Nucleus accumbens (tissue), 56 donors: ENCODE results near the gene IL17RE.
"Not testable (repeated sequence)": the region's sequence is repeated elsewhere in the genome, so short reads cannot be mapped to it uniquely, and the experiment has no call there.

Source experiments
- DNase-seq, 56 donors: peaks; one replicate each; lab custom pipeline; 2025; lab: John Stamatoyannopoulos, UW

The IL17RE gene, protein sequence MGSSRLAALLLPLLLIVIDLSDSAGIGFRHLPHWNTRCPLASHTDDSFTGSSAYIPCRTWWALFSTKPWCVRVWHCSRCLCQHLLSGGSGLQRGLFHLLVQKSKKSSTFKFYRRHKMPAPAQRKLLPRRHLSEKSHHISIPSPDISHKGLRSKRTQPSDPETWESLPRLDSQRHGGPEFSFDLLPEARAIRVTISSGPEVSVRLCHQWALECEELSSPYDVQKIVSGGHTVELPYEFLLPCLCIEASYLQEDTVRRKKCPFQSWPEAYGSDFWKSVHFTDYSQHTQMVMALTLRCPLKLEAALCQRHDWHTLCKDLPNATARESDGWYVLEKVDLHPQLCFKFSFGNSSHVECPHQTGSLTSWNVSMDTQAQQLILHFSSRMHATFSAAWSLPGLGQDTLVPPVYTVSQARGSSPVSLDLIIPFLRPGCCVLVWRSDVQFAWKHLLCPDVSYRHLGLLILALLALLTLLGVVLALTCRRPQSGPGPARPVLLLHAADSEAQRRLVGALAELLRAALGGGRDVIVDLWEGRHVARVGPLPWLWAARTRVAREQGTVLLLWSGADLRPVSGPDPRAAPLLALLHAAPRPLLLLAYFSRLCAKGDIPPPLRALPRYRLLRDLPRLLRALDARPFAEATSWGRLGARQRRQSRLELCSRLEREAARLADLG

DNA sequence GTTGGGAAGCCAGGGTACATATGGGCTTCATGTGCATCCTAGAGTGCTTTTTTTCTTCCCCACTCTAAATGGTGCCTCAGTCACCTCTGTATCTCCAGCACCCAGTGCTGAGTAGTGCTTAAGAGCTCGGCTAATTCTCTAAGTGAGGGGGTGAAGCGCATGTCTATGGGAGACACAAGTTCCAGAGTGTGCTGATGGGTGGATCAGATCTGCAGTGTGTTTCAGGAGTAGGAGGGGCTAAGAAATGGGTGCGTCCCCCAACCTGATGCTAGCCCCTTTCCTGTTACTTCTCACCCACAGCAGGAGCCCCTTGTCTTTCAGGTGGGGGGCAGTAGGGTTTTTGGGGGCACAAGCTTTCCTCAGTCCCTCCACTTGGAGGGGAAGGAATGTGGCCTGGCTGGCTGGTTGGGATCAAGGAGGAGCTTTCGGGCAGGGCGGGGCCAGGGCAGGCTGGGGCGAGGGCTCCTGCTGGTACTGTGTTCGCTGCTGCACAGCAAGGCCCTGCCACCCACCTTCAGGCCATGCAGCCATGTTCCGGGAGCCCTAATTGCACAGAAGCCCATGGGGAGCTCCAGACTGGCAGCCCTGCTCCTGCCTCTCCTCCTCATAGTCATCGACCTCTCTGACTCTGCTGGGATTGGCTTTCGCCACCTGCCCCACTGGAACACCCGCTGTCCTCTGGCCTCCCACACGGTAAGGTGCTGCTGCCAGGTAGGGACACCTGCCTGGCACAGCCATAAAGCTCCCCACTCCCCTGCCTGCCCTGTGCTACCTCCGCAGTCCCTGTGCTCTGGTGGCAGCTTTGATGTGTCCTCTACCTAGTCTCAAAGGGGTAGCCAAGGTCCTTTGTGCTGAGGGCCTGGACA, at the start of gene IL17RE:
TSS of gene IL17RE (plus strand) at position 477 of the 866 bp plus-strand sequence. CDS start at position 562, 85 bp downstream.
- DNase-seq: peak in 18 of 56 donors; percentile 4 to 55 (median 26)

DNA sequence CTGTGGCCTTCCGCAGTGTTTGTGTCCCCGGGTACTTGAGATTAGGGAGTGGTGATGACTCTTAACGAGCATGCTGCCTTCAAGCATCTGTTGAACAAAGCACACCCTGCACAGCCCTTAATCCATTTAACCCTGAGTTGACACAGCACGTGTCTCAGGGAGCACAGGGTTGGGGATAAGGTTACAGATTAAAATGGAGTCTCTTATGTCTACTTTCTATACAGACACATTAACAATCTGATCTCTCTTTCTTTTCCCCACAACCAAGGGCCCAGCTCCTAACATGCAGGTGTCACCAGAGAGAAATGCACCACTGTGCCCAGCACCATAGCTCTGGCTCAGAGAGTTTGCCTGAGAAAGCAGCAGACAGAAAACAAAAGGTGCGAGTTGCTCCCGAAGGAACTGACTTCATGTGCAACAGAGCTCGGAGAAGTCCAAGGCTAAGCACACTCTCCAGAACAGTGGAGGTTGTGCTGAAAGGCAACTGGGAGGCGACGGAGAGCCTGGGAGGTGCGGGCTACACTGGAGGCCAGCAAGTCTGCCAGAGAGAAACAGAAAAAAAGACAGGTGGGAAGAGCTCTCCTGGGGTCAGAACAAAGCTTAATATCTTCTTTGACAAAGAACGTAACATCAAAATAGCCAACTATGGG, 48.2 kb upstream of the IL17RE start:
- DNase-seq: not testable (repeated sequence)

DNA sequence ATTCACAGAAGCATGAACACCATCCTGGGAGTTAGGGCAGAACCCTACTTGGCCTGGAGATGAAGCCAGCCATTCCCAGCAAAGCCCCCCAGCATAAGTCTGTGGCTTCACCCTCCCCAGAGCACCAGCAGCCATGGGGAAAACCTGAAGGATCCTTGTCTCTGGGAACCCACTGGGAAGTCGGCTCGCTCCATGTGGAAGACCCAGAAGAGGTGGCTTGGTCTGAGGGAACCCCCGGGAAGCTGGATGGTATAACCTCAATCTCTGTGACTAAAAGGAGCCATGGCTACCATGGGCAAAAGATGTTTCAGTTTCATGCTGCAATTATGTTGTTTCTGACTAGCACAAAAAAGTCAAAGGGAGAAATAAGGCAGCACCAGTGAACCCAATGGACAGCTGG, 47.1 kb upstream of the IL17RE start:
- DNase-seq: no peak

DNA sequence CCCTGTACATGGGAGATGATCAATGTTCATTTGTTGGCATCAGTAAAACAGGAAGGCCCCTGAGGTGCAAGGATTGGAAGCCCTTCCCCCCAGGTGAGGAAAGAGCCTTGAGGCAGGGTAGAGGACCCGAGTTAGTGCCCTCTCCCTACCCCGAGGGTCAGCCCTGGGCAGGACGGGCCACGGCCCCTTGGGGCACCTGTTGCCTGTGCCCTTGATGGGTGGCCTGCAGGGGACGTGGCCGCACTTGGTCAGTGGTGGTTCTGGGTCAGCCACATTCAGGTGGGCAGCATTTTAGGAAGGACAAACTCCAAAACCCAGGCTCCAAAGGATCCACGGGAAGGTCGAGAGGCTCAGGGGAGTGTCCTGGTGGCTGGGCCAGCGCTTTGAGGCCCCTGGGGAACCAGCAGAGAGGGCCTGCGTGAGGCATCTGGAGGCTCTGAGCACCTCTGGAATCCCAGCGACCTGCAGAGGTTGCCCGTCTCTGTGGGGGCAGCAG, 43.1 kb upstream of the IL17RE start:
- DNase-seq: no peak

DNA sequence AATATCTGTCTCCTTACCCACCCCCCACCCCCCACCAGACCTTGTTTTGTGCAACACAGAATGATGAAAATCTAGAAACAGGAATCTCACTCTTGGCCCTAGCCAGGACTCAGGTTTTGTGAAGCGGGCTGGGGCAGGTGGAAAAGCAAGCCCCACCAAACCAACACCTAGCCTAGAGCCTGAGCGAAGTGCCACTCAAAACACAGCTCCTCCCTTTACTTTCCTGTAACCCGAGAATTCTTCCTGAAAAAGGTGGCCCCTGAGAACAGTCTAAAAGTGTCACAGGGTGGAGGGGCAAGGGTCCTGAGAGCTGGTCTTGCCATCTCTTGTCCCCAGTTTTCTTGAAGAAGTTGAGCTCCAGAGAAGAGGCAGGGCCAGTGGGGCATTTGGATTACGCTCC, 41.4 kb upstream of the IL17RE start:
- DNase-seq: no peak

DNA sequence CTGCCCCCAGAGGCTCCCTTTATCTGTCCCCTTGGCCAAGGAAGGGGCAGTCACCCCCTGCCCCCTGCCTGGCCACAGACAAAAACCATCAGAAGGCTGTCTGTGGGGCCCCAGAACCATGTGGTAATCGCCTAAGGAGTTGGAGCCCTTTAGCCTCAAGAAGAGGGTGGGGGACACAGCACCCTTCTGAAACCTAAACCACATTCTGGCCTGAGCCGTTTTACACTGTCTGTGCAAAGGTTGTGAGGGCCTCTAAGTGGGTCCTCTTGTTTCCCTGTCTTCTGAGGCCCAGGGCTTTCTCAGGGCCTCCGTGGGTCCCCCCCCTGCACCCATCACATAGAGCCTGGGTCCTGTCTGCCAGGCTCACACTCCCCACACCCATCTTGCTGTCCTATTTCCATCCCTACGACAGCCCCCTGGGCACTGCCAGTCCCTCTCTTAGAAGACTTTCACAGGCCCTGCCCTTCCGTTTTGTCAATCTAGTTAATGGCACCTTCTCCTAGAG, 41.0 kb upstream of the IL17RE start:
- DNase-seq: no peak

DNA sequence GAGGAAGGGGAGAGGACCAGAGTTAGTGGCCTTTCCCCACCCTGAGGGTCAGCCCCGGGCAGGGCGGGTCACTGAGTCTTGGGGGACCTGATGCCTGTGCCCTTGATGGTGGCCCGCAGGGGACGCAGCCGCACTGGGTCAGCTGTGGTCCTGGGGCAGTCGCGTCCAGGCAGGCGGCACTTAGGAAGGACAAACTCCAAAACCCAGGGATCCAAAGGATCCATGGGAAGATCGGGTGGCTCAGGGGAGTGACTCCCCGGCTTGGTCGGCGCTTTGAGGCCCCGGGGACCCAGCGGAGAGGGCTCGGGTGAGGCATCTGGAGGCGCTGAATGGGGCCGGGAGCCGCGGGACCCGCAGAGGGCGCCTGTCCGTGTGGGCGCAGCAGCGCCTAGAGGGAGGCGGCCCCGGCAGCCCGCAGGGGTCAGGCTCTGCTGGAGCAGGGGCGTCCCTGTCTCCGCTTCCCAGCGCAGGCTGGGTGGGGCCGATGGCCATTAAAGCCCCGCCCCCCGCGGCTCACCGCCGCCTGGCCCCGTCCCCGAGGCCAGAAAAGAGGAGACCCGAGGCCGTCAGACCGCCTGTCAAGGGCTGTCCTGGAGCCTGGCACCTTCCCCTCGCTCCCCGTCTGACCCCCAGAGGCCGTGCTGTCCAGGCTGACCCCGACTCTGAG, 40.1 kb upstream of the IL17RE start:
- peak in 1 of 56 donors; percentile 27 for DNase-seq

DNA sequence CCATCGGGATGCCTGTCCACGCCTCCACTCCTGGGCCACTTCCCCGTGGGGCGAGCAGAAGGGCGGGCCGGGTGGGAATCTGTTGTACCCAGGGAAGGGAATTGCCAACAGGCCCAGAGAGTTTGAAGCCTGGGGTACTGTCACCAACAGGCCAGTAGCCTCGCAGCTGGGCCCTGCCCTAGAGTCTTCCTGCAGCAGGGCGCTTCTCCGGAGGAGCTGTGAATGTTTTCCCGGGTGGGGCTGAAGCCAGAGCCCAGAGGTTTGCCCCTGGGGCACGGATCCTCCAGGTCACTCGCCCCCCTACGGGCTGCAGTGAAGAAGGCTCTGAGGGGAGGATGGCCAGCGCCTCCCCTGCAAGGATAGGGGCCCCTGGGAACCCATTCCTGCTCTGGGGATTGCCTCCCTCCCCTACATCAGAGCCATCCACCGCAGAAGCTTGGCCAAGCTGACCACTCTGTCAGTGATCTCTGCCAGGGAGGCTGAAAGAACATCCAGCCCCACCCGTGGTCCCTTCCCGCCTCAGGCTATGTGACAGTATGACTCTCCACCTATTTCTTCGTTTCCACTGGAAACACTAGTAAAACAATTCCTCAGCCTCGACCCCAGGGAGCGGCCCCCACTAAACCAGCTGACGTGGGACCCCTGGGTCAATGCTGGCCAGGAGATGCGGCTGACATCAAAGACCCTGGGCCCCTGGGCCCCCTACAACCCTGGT, 39.4 kb upstream of the IL17RE start:
- no peak for DNase-seq

DNA sequence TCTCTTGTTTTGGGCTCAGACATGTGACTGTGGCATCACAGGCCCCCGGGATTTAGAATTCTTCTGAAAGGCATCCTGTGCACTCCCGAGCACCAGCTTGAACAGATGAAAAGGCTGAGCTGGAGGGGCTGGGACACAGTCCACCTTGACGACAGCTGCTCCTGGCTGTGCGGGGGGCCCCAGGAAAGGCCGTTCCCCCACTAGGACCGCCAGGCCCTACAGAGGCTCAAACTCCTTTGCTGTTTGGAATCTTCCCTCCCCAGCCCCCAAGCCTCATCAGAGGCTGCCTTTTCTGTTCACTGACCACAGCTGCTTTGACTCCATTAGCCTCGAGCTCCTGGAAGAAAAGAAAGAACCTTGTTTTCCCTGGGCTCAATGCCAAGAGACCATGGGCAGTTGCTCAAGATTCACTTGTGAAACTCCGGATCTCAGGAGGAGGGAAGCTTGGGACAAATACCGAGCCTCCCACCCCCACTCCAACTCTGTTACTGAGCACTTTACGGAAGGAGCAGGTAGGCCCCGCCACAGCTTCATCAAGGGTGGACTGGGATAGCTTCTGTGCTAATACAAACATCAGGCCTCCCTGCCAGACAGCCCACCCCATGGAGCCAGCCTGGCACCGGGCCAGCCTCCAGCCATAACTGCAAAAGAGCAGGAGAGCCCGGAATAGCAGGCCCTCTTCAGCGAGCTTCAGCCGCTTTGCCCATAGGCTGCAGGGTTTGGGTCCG, 38.3 kb upstream of the IL17RE start:
- peak in 49 of 56 donors; percentile 10 to 84 (median 55) for DNase-seq

DNA sequence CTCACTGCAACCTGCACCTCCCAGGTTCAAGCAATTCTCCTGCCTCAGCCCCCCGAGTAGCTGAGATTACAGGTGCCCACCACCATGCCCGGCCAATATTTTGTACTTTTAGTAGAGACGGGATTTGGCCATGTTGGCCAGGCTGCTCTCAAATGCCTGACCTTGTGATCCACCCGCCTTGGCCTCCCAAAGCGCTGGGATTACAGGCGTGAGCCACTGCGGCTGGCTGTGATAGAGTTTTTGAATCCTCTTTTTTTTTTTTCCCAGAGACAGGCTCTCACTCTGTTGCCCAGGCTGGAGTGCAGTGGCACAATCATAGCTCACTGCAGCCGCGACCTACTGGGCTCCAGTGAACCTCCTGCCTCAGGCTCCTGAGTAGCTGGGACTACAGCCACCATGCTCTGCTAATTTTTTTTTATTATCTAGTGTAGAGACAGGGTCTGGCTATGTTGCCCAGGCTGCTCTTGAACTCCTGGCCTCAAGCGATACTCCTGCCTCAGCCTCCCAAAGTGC, 37.5 kb upstream of the IL17RE start:
- not testable (repeated sequence) for DNase-seq

DNA sequence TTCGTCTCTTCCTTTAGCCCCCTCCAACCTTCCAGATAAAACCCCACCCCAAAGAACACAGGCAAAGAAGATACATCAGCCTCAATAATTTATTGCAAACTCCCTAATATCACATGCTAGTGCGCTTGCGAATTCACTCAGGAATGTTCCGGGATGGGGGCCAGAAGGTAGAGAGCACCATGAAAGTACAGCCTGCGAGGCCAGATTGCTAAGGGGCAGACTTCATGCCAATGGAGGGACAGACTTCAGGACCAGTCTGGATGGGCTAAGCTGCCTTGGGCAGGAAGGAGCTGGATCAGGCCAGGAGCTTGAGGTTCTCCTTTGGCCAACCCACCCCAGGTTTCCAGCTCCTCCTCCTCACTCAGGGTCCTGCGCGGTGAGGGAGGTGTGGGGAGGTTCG, 36.0 kb upstream of the IL17RE start:
- DNase-seq: no peak

DNA sequence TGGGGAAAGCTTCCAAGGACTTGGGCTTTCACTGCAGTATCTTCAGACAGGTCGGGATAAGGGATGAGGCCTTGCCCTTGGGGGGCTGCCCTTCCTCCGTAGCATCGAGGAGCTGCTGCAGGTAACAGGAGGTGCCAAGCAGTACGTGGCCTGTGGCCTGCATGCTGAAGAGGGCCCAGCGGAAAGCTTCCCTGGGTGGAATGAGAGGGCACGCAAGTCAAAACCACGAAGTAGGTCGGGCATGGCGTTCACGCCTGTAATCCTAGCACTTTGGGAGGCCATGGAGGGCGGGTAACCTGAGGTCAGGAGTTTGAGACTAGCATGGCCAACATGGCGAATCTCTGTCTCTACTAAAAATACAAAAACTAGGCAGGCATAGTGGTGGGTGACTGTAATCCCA, 35.5 kb upstream of the IL17RE start:
- DNase-seq: no peak

DNA sequence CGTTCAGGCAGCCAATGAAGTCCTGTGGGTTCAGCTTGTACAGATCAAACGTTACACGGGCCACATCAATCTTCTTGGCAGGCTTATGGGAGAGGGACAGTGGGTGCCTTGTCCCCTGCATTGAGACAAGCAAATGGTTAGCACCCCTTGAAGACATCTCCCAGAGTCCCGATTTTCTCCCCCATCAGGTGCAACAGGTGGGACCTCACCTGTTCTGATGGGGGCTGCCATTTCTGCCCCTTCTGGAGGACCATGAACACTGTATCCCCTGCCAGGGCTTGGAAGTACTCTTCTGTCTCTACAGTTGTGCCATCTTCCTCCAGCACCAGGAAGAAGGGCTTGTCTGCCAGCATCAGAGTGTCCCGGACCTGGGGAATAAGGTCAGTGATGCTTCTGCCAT, 32.7 kb upstream of the IL17RE start:
- no peak for DNase-seq

DNA sequence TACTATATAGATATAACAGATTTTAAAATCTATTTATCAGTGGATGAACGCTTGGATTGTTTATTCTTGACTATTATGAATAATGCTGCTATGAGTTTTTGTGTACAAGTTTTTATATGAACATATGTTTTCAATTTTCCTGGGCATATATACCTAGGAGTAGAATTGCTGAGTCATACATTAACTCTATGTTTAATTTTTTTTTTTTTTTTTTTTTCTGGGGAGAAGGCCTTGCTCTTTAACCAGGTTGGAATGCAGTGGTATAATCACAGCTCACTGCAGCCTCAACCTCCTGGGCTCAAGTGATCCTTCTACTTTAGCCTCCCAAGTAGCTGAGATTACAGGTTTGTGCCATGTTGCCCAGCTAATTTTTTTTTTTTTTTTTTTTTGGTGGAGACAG, 31.7 kb upstream of the IL17RE start:
- DNase-seq: no peak

DNA sequence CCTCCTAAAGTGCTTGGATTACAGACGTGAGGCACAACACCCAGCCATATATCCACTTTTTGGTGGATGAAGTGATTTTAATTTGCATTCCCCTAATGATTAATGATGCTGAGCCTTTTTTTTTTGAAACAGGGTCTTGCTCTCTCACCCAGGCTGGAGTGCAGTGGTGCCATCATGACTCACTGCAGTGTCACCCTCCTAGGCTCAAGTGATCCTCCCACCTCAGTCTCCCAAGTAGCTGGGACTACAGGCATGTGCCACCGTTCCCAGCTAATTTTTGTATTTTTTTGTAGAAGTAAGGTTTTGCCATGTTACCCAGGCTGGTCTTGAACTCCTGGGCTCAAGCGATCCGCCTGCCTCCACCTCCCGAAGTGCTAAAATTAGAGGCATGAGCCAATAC, 30.6 kb upstream of the IL17RE start:
- not testable (repeated sequence) for DNase-seq

DNA sequence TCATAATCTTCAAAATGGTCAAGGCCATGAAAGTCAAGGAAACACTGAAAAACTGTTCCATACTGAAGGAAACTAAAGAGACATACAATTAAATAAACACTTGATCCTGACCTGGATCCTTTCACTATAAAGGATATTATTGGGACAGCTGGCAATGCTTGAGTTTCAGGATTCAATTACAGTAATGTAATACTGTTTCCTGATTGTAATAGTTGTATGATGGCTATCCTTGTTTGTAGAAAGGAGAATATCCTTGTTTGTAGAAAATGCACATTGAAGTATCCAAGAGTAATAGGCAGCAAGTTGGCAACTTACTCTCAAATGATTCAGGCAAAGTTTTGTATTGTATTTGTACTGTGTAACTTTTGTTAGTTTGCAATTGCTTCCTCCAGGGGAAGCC, 27.2 kb upstream of the IL17RE start:
- DNase-seq: no peak

DNA sequence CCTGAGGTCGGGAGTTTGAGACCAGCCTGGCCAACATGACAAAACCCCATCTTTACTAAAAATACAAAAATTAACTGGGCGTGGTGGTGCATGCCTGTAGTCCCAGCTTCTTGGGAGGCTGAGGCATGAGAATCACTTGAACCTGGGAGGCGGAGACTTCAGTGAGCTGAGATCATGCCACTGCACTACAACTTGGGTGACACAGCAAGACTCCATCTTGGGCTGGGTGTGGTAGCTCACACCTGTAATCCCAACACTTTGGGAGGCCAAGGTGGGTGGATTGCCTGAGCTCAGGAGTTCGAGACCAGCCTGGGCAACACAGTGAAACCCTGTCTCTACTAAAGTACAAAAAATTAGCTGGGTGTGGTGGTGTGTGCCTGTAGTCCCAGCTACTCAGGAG, 26.4 kb upstream of the IL17RE start:
- DNase-seq: not testable (repeated sequence)

DNA sequence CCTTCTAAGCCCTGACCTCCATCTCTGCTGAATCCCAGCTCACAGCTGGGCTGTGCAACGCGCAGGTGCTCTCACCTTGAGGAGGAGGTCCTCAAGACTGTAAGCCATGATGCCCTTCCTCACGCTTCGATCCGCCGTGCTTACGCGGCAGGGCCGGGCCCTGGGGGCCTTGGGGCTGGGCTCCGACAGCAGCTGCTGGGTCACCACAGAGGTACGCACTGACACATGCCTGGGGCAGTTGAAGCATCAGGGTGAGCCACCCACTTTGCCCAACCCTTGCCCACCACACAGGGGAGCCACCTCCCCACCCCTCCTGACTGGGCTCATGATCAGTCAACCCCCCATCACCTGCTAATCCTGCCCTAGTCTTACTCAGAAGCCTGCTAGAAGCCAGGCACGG, 25.7 kb upstream of the IL17RE start:
- DNase-seq: no peak
